ENCODE data around the gene RBM20. TPM values are rescaled to one million over a fixed set of nuclear protein-coding genes. Genes with fewer than 3 reads are reported as not detected.

Gene RBM20
- total and polyA plus RNA-seq, 4 donors = 1.1 to 2.2 (median 1.6) TPM

GRCh38 chr10:110612629-110613028 lies 31.5 kb upstream of the RBM20 start:
- no peak overlapping the region for H3K27ac ChIP-seq (ENCODE audit: low read depth, low read length)
- no peaks in the 10 kb centered on the region for H3K4me1 ChIP-seq (ENCODE audit: control insufficient read depth, insufficient read depth, low read length)
- no peaks in the 10 kb centered on the region for H3K36me3 ChIP-seq (ENCODE audit: control insufficient read depth, insufficient read depth, low read length)
- 93% methylated on average over 4 of the region's 4 CpGs for WGBS (ENCODE audit: insufficient coverage)
- no peaks in the 10 kb centered on the region for H3K27me3 ChIP-seq (ENCODE audit: control insufficient read depth, insufficient read depth, low read length)
- no peak for DNase-seq (ENCODE audit: low read depth in 4 of 6, low spot score in 6 of 6)
- no peak overlapping the region for H3K4me3 ChIP-seq (ENCODE audit: low read depth, low read length)
- no peaks in the 10 kb centered on the region for H3K9me3 ChIP-seq (ENCODE audit: control insufficient read depth, insufficient read depth, low read length)

GRCh38 chr10:110613341-110613995 lies 30.7 kb upstream of the RBM20 start:
- Histone ChIP-seq H3K27me3 (ENCODE audit: control insufficient read depth, insufficient read depth, low read length) (no peaks in the 10 kb centered on the region), H3K27ac (ENCODE audit: low read depth, low read length) (no peak overlapping the region), H3K4me1 (ENCODE audit: control insufficient read depth, insufficient read depth, low read length) (no peaks in the 10 kb centered on the region), H3K36me3 (ENCODE audit: control insufficient read depth, insufficient read depth, low read length) (no peaks in the 10 kb centered on the region), H3K9me3 (ENCODE audit: control insufficient read depth, insufficient read depth, low read length) (no peaks in the 10 kb centered on the region), H3K4me3 (ENCODE audit: low read depth, low read length) (no peak overlapping the region)
- DNase-seq (ENCODE audit: low read depth in 4 of 6, low spot score in 6 of 6) = no peak
- WGBS (ENCODE audit: insufficient coverage) = 92% methylated on average over 2 of the region's 8 CpGs

DNA sequence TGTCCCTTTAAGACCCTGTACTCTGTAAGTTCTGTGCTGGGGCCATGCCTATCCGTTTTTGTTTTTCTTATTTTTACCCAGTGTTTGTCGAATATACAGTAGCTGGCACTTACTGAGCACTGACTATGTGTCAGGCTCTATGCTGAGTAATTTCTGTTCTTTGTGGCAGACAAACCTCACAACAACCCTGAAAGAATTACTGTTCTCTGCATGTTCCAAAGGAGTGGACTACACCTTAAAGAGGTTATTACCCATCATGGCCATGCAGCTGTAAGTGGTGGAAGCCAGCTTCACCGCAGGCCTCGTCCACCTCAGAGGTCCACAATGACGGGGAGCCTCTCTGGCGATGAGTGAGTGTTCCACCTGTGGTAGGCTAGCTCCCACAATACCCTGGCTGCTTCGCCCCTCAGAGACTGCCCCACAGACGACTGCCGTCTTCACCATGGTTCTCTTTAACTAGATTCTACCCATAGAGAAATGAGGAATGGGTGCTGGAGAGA lies 30.1 kb upstream of the RBM20 start:
- WGBS (ENCODE audit: insufficient coverage) = 100% methylated on average over 1 of the region's 9 CpGs

GRCh38 chr10:110615057-110615747 lies 28.9 kb upstream of the RBM20 start:
- no CpG with 5 or more reads among the region's 2 CpGs for WGBS (ENCODE audit: insufficient coverage)
- H3K4me3 ChIP-seq (ENCODE audit: low read depth, low read length) = no peak overlapping the region
- DNase-seq (ENCODE audit: low read depth in 4 of 6, low spot score in 6 of 6) = no peak

More for the DNA sequence above, 30.1 kb upstream of the RBM20 start:
- DNase-seq (ENCODE audit: low read depth in 4 of 6, low spot score in 6 of 6) = no peak
- H3K4me3 ChIP-seq (ENCODE audit: low read depth, low read length) = no peak overlapping the region
- H3K4me1 ChIP-seq (ENCODE audit: control insufficient read depth, insufficient read depth, low read length) = no peaks in the 10 kb centered on the region
- no peaks in the 10 kb centered on the region for H3K9me3 ChIP-seq (ENCODE audit: control insufficient read depth, insufficient read depth, low read length)
- H3K27ac ChIP-seq (ENCODE audit: low read depth, low read length) = no peak overlapping the region
- H3K27me3 ChIP-seq (ENCODE audit: control insufficient read depth, insufficient read depth, low read length) = no peaks in the 10 kb centered on the region
- no peaks in the 10 kb centered on the region for H3K36me3 ChIP-seq (ENCODE audit: control insufficient read depth, insufficient read depth, low read length)

DNA sequence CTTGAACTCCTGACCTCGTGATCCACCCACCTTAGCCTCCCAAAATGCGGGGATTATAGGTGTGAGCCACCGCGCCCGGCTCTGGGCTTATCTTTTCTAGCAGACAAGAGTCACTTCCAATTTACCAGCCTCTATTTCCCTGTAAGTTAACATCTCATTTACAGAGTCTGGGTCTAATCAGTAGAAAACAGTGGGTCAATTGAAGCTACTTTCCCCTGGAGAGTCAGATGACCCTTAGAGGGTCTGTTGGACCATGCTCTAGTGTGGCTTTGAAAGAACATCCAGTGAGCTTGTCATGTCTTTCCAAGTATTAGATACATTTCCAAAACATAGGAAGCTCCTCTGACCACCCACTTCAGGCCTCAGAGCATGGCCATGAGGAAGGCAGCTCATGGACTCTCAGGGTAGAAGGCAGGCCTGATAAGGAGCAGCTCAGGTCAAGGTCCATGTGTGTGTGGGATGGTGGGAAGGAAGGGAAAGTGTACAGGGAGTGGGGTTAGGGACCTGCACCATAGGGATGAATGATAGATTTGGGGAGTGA lies 27.6 kb upstream of the RBM20 start:
- H3K9me3 ChIP-seq (ENCODE audit: control insufficient read depth, insufficient read depth, low read length) = no peaks in the 10 kb centered on the region
- no peaks in the 10 kb centered on the region for H3K27me3 ChIP-seq (ENCODE audit: control insufficient read depth, insufficient read depth, low read length)
- no peak overlapping the region for H3K4me3 ChIP-seq (ENCODE audit: low read depth, low read length)
- 100% methylated on average over 1 of the region's 5 CpGs for WGBS (ENCODE audit: insufficient coverage)
- no peak for DNase-seq (ENCODE audit: low read depth in 4 of 6, low spot score in 6 of 6)
- H3K4me1 ChIP-seq (ENCODE audit: control insufficient read depth, insufficient read depth, low read length) = peaks cover 4% of the 10 kb centered on the region
- H3K36me3 ChIP-seq (ENCODE audit: control insufficient read depth, insufficient read depth, low read length) = no peaks in the 10 kb centered on the region
- no peak overlapping the region for H3K27ac ChIP-seq (ENCODE audit: low read depth, low read length)

More at GRCh38 chr10:110615057-110615747, 28.9 kb upstream of the RBM20 start:
- Histone ChIP-seq H3K27ac (ENCODE audit: low read depth, low read length) (no peak overlapping the region), H3K9me3 (ENCODE audit: control insufficient read depth, insufficient read depth, low read length) (no peaks in the 10 kb centered on the region), H3K27me3 (ENCODE audit: control insufficient read depth, insufficient read depth, low read length) (no peaks in the 10 kb centered on the region), H3K4me1 (ENCODE audit: control insufficient read depth, insufficient read depth, low read length) (peaks cover 4% of the 10 kb centered on the region), H3K36me3 (ENCODE audit: control insufficient read depth, insufficient read depth, low read length) (no peaks in the 10 kb centered on the region)

DNA sequence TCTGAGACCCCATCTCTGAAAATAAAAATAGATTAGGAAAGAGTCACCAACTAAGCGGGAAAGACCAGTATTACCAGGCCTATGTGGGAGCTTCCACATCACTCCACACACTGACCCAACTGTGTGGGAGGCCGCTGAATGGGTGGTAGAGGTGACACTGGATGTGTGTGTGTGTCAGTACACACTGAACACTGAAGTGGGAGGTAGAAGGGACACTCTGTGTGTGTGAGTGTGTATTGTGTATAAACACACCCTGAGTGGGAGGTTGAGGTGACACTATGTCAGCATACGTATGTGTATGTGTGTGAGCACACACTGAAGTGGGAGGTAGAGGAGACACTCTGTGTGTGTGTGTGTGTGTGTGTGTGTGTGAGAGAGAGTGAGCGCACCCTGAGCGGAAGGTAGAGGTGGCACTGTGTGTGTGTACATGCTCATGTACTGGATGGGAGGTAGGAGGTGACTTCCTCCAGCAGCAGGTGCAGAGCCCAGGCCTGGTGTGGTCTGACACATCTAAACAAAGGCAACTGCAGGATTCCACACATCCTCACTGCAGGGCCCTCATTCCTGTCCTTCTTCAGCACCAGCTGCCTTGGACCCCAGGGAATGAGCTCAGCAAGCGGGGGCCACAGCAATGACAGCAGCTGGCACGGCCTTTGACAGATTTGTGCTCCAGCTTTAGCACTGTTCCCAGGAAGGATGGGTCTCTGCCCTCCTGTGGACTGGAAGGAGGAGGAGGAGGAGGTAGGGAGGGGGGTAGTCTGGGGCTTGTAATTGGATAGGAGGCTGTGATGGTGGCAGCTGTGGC lies 26.5 kb upstream of the RBM20 start:
- Histone ChIP-seq H3K4me3 (ENCODE audit: low read depth, low read length) (no peak overlapping the region), H3K27ac (ENCODE audit: low read depth, low read length) (no peak overlapping the region), H3K9me3 (ENCODE audit: control insufficient read depth, insufficient read depth, low read length) (no peaks in the 10 kb centered on the region), H3K4me1 (ENCODE audit: control insufficient read depth, insufficient read depth, low read length) (peaks cover 4% of the 10 kb centered on the region), H3K36me3 (ENCODE audit: control insufficient read depth, insufficient read depth, low read length) (no peaks in the 10 kb centered on the region), H3K27me3 (ENCODE audit: control insufficient read depth, insufficient read depth, low read length) (no peaks in the 10 kb centered on the region)
- peak in 1 of 6 donors; percentile 27 for DNase-seq (ENCODE audit: low read depth in 4 of 6, low spot score in 6 of 6)
- WGBS (ENCODE audit: insufficient coverage) = 72% methylated on average over 5 of the region's 7 CpGs

GRCh38 chr10:110618230-110618610 lies 25.9 kb upstream of the RBM20 start:
- WGBS (ENCODE audit: insufficient coverage) = 60% methylated on average over 1 of the region's 5 CpGs
- DNase-seq (ENCODE audit: low read depth in 4 of 6, low spot score in 6 of 6) = no peak
- no peaks in the 10 kb centered on the region for H3K27me3 ChIP-seq (ENCODE audit: control insufficient read depth, insufficient read depth, low read length)

GRCh38 chr10:110619514-110620397 lies 24.4 kb upstream of the RBM20 start:
- peaks cover 4% of the 10 kb centered on the region for H3K4me1 ChIP-seq (ENCODE audit: control insufficient read depth, insufficient read depth, low read length)
- peak in 1 of 6 donors; percentile 20 for DNase-seq (ENCODE audit: low read depth in 4 of 6, low spot score in 6 of 6)
- no peak overlapping the region for H3K27ac ChIP-seq (ENCODE audit: low read depth, low read length)
- no peaks in the 10 kb centered on the region for H3K27me3 ChIP-seq (ENCODE audit: control insufficient read depth, insufficient read depth, low read length)
- no peaks in the 10 kb centered on the region for H3K9me3 ChIP-seq (ENCODE audit: control insufficient read depth, insufficient read depth, low read length)
- no CpG with 5 or more reads among the region's 3 CpGs for WGBS (ENCODE audit: insufficient coverage)
- H3K36me3 ChIP-seq (ENCODE audit: control insufficient read depth, insufficient read depth, low read length) = no peaks in the 10 kb centered on the region
- no peak overlapping the region for H3K4me3 ChIP-seq (ENCODE audit: low read depth, low read length)

More at GRCh38 chr10:110618230-110618610, 25.9 kb upstream of the RBM20 start:
- peaks cover 4% of the 10 kb centered on the region for H3K4me1 ChIP-seq (ENCODE audit: control insufficient read depth, insufficient read depth, low read length)
- no peak overlapping the region for H3K27ac ChIP-seq (ENCODE audit: low read depth, low read length)
- H3K4me3 ChIP-seq (ENCODE audit: low read depth, low read length) = no peak overlapping the region
- no peaks in the 10 kb centered on the region for H3K36me3 ChIP-seq (ENCODE audit: control insufficient read depth, insufficient read depth, low read length)
- no peaks in the 10 kb centered on the region for H3K9me3 ChIP-seq (ENCODE audit: control insufficient read depth, insufficient read depth, low read length)

GRCh38 chr10:110620398-110620719 lies 23.8 kb upstream of the RBM20 start:
- Histone ChIP-seq H3K4me1 (ENCODE audit: control insufficient read depth, insufficient read depth, low read length) (peaks cover 4% of the 10 kb centered on the region), H3K9me3 (ENCODE audit: control insufficient read depth, insufficient read depth, low read length) (no peaks in the 10 kb centered on the region), H3K27ac (ENCODE audit: low read depth, low read length) (no peak overlapping the region), H3K36me3 (ENCODE audit: control insufficient read depth, insufficient read depth, low read length) (no peaks in the 10 kb centered on the region), H3K4me3 (ENCODE audit: low read depth, low read length) (no peak overlapping the region), H3K27me3 (ENCODE audit: control insufficient read depth, insufficient read depth, low read length) (no peaks in the 10 kb centered on the region)
- WGBS (ENCODE audit: insufficient coverage) = no CpG with 5 or more reads among the region's 2 CpGs
- no peak for DNase-seq (ENCODE audit: low read depth in 4 of 6, low spot score in 6 of 6)
